Measurements from ENCODE around the gene SUMO3.

Gene SUMO3

DNA sequence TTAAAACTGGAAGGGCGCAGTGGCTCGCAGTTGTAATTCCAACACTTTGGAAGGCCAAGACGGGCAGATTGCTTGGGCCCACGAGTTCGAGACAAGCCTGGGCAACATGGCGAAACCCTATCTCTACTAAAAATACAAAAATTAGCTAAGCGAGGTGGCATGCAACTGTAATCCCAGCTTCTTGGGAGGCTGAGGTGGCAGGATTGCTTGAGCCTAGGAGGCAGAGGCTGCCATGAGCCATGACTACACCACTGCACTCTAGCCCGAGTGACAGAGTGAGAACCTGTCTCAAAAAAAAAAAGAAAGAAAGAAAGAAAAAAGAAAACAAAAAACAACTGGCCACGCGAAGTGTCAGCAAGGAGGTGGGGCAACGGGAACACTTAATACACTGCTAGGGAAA is 22.5 kb downstream of the SUMO3 start:
- DNase-seq (ENCODE audit: low read depth), result no peak
- H3K4me3 ChIP-seq (ENCODE audit: low read length), result no peak overlapping the region
- TF ChIP-seq, protein P1, sequence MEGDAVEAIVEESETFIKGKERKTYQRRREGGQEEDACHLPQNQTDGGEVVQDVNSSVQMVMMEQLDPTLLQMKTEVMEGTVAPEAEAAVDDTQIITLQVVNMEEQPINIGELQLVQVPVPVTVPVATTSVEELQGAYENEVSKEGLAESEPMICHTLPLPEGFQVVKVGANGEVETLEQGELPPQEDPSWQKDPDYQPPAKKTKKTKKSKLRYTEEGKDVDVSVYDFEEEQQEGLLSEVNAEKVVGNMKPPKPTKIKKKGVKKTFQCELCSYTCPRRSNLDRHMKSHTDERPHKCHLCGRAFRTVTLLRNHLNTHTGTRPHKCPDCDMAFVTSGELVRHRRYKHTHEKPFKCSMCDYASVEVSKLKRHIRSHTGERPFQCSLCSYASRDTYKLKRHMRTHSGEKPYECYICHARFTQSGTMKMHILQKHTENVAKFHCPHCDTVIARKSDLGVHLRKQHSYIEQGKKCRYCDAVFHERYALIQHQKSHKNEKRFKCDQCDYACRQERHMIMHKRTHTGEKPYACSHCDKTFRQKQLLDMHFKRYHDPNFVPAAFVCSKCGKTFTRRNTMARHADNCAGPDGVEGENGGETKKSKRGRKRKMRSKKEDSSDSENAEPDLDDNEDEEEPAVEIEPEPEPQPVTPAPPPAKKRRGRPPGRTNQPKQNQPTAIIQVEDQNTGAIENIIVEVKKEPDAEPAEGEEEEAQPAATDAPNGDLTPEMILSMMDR (conservative IDR thresholded peaks at IDR 0.05; ENCODE audit: low read length), result no peak

DNA sequence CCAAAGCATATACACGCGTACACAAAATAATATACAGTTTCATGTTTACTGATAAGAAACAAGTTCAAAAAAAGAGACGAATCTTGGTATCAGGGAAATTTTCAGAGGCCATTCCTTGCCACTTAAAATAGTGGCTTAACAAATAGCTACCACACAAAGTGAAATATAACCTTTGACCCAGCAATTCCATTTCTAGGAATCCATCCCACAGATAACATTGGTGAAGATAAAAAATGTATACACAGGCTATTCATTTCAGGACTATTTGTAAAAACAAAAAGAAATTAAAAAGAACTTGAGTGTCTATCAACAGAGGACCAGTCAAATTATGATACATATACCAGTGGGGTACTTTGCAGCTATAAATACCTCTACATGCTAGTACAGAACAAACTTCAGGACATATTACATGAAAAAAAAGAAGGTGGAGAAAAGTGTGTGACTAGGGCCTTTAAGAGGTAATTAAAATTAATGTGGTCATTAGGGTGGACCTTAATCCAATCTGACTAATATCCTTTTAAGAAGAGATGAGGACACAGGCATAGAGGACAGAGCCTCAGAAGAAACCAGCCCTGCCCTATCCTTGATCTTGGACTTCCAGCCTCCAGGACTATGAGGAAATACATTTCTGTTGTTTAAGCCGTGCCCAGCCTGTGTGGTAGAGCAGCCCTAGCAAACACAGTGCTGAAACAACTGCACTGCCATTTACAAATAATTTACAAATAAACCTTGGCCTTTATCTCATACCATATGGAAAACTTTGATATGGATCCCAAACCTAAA is 24.1 kb downstream of the SUMO3 start:
- TF ChIP-seq, protein P1 (conservative IDR thresholded peaks at IDR 0.05; ENCODE audit: low read length), result no peak
- no peak for DNase-seq (ENCODE audit: low read depth)
- no peak overlapping the region for H3K4me3 ChIP-seq (ENCODE audit: low read length)

DNA sequence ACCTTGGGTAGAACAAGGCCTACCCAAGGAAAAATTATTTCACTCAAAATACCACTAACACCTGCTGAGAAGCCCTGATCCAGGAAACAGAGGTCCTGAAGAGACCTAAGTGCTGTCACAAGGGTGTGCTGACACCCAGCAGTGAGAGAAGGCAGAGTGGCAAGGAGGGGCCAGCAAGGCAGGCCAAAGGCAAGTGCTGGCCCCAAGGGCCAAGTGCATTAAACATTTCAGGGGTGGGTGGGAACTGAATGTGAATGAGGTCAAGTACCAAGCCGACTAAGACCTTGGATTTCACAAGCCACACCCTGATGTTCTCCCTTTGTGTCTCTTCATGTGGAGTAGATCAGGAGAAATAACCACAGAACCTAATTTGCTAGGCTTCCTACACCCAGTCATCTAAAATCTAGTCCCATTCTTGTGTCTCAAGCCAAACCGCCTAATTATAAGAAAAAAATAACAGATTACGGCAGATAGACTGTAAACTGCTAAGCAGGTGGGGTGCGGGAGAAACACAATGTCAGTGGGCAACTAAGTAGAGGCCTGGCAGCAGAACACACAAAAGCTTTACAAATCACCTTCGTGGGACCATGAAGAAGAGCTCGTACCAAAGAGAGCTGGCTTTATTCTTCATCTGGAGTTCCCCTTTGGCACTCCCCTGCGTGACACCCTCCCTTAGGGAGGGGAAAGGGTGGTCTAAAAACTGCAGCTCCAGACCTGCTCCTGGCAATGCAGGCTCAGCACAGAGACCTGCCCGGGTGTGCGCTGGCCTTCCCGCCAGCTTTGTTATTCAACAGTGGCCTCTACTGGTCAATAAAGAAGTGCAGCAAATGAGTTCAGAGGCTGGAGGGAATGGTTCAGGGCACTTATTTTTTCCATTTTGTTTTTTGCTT is 24.9 kb downstream of the SUMO3 start:
- DNase-seq (ENCODE audit: low read depth), result peak; percentile 52
- no peak overlapping the region for H3K4me3 ChIP-seq (ENCODE audit: low read length)
- TF ChIP-seq, protein P1 (conservative IDR thresholded peaks at IDR 0.05; ENCODE audit: low read length), result peak; percentile 73

DNA sequence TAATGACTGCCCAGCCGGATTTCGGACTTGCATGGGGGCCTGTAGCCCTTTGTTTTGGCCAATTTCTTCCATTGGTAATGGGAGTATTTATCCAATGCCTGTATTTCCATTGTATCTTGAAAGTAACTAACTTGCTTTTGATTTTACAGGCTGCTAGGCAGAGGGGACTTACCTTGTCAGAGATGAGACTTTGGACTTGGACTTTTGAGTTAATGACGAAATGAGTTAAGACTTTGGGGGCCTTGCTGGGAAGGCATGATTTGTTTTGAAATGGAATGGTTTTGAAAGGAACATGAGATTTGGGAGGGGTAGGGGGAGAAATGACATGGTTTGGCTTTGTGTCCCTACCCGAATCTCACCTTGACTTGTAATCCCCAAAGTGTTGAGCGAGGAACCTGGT is 25.9 kb downstream of the SUMO3 start:
- TF ChIP-seq, protein P1 (conservative IDR thresholded peaks at IDR 0.05; ENCODE audit: low read length), result no peak
- H3K4me3 ChIP-seq (ENCODE audit: low read length), result no peak overlapping the region
- DNase-seq (ENCODE audit: low read depth), result no peak

DNA sequence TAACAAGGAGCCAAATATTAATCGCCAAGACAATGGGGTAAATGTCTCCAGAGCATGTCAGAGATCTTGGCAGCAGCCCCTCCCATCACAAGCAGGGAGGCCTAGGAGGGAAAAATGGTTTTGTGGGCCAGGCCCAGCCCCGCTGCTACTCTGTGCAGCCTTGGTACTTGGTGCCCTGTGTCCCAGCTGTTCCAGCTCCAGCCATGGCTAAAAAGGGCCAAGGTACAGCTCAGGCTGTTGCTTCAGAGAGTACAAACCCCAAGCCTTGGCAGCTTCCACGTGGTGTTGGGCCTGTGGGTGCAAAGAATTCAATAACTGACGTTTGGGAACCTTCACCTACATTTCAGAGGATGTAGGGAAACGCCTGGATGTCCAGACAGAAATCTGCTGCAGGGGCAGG is 26.6 kb downstream of the SUMO3 start:
- no peak overlapping the region for H3K4me3 ChIP-seq (ENCODE audit: low read length)
- TF ChIP-seq, protein P1 (conservative IDR thresholded peaks at IDR 0.05; ENCODE audit: low read length), result no peak
- no peak for DNase-seq (ENCODE audit: low read depth)

DNA sequence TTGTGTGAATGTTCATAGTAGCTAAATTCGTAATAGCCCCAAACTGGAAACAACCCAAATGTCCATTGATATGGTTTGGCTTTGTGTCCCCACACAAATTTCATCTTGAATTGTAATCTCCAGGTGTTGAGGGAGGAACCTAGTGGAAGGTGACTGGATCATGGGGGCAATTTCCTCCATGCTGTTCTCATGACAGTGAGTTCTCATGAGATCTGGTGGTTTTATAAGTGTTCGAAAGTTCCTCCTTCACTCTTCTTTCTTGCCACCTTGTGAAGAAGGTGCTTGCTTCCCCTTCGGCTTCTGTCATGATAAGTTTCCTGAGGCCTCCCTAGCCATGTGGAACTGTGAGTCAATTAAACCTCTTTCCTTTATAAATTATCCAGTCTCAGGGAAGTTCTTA is 27.5 kb downstream of the SUMO3 start:
- no peak overlapping the region for H3K4me3 ChIP-seq (ENCODE audit: low read length)
- TF ChIP-seq, protein P1 (conservative IDR thresholded peaks at IDR 0.05; ENCODE audit: low read length), result no peak
- no peak for DNase-seq (ENCODE audit: low read depth)

Measured in AG10803 (cell line).